Stimulated activated CD8-positive, alpha-beta memory T cell treated with anti-CD3 and anti-CD28 coated beads, Interleukin-7, amount 100 ng/mL, for 48 hours (primary cell): ENCODE measurements around the gene CTIF.

ENCODE experiments used
- DNase-seq, 2 donors: peaks; one replicate each; pipeline ENCODE4 v3.0.0-alpha.2; 2020; ENCODE audit warnings: low read depth in 1 of 2; ENCODE audit errors: extremely low read depth in 1 of 2

The CTIF gene

DNA sequence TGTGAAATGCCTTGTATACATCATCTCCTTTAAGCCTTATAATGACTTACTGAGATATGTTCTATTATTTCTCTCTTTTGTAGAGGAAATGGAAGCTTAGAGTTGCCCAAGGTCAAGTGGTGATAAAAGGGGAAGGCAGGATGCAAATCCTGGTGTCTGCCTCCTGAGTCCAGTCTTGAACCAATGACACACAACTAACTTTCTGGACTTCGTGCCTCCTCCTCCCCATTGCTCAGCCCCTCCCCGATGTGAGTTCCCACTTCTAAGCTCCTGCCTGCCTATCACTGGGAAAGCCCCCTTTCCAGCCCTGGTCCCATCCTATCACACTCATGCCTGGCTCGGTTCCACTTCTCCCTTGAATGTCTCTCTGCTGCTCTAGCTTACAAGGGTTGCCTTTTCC, 6.9 kb upstream of the CTIF start:
- no peak for DNase-seq

DNA sequence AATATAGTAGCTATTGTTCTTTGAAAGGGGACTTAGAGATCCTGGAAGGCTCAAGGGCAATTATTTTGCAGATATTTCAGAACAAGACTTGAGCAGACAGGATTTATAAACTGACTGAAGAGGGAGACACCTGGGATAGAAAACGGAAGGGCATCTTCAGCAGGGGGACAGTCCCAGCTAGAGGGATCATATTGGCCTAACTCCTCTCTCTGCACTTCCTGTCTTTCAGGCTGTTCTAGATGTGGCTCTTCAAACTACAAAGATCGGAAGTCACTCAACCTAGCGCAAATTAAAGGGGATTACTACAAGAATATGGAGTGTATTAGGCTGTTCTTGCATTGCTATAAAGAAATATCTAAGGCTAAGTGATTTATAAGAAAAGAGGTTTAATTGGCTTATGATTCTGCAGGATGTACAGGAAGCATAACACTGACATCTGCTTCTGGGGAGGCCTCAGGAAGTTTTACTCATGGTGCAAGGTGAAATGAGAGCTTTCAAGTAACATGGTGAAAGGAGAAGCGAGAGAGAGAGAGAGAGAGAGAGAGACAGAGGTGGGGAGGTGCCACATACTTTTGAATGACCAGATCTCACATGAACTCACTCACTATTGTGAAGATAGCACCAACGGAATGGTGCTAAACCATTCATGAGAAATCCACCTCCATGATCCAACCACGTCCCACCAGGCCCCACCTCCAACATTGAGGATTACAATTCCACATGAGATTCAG, 5.3 kb upstream of the CTIF start:
- DNase-seq = no peak

DNA sequence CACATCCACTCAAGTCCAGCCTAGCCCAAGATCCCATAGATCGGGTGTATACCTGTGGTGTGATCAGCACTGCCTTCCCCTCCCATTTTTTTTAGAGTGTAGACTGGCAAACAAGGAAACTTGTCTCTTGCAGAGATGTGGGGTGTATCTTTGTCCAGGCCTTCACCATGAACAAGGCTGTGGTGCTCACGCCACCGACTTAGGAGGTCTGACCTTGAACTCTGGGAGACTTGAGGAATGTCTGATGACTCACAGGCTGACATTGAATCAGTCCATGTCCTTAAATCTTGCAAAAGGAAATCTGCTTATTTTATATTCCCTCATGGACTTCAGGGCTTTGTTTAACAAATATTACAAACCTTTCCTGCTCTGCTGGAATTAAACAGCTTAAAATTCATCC, 4.5 kb upstream of the CTIF start:
- DNase-seq = no peak

DNA sequence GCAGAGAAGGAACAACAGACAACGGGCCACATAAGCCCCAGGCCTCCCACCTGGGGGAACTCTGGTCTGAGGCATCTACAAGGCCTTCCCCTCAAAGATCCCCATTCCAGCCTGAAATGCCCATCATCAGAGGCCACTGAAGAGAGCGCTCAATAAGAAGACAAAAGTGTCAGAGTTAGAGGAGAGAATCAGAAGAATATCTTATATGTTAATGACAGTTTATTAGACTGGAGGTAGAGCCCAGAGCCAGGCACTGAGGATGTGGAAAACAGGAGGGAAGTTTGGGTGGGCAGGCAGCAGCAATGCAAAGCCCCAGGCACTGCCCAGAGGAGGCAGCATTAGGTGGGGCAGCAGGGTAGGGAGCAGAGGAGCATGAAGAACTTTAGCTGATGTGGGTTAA, 2.9 kb upstream of the CTIF start:
- DNase-seq = no peak

DNA sequence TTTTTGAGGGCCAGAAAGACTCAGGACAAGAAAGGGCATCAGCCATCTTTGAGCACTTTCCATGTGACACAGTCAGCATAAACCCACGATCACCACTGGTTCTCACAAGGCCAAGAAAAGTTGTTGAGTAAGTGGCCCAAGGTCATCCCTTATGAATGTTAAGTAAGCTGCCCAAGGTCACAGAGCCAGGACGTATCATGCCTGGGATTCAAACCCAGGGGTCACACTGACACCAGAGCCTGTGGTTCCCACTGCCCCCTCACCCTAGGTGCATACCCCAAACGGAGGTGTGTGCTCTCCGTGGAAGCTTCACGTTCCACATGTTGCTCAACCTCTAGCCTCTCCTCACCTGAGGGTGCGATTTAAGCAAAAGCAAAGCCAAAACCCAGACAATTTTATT, 2.3 kb upstream of the CTIF start:
- no peak for DNase-seq

DNA sequence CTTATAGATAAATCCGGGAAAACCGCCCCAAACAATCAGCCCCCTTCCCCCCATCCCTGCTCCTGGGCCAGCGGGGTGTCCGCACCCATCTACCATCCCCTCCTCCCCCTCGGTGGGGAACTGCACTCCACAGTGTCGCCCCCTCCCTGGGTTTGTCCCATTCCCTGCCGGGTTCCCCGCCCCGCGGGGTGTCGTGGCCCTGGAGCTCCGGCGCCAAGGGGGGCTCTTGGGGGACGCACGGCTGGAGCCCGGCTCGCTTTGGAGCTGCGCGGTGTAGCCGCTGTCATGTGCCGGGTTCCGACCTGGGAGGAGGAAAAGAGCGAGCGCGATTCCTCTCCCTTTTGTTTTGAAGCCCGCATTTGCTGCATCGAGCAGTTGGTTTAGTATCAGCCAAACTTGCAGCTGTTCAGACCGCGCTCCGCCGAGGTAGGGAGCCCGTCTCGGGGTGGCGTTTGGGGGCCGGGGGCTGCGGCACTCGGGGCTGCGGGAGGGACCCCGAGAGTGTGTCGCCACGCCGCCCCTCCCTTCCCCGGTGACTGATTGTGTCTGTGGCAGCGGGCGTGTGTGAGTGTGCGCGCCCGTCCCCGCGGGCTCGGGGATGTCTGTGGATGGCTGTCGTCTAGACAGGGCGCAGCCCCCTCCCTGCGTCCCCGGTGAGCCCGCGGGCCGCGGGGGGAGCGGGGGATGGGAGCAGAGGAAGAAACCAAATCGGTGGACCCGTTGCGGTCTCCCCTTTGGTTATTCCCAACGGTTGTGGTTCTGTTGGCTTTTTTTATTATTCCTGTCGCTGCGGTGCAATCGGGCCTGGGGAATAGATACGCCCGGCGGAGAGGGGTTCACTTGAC, 797 bp downstream of the CTIF start:
- DNase-seq = no peak

DNA sequence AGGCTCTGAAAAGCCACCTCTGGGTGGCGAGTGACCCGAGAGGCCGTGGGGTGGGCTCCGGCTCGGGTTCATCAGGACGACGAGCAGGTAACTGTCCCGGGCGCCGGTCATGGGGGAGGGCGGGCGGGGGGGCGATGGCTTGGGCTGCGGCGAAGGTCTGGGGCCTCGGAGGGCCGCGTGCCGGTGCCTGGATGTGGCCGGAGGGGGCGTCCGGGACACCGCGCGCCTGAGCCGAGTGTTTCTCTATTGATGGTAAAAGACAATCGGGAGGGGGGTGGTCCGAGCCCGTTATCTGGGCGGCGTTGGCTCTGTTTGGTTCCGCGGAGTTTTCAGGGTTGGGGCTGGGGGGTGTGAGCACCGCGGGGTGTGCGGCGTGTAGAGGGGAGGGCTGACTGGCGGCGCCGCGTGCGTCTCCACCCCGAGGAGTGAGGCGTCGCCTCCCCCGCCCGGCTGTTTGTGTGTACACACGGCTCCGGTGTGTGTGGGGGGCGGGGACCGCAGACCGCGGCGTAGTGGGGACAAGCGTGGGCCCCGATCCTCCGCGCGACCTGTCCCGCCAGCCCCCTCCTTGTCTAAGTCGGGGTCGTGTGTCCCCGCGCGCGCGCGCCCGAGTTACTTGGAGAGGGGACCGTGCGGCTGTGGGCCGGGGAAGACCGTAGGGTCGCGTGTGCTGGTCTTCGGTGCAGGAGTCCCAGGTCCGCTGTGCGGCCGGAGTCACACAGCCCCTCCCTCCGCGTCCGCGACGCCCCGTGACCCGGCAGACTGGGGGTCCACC, 1.6 kb downstream of the CTIF start:
- no peak for DNase-seq

DNA sequence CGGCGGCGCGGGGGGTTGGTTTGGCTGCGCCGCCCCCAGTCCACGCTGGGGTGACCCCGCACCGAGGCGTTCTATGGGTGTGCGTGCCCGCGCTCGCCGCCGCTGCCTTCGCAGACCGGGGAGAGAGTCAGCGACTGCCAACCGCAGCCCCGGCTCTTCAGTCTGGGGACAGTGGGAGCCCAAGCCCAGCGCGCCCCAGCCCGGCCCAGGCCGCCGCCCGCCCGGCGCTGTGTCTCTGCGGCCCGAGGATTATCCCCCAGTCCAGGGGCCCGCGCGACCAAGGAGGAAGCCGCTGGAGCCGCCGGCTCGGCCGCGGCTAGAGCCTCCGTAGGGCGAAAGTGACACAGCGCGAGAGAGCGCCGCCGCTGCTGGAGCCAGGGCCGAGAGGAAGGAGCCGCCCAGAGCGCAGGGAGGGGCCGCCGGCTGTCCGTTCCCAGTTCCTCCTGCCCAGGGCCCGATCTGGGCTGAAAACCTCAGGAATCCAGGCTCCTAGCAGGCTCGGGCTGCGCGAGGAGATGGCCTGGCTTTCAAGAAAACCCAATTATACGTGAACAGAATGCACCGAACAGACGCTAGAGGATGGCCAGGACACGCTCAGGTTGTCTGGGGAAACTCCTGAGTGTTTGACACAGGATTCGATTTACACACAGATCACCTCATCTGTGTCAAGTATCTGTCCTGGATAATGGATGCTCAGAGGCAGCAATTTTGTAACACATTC, 2.4 kb downstream of the CTIF start:
- no peak for DNase-seq

DNA sequence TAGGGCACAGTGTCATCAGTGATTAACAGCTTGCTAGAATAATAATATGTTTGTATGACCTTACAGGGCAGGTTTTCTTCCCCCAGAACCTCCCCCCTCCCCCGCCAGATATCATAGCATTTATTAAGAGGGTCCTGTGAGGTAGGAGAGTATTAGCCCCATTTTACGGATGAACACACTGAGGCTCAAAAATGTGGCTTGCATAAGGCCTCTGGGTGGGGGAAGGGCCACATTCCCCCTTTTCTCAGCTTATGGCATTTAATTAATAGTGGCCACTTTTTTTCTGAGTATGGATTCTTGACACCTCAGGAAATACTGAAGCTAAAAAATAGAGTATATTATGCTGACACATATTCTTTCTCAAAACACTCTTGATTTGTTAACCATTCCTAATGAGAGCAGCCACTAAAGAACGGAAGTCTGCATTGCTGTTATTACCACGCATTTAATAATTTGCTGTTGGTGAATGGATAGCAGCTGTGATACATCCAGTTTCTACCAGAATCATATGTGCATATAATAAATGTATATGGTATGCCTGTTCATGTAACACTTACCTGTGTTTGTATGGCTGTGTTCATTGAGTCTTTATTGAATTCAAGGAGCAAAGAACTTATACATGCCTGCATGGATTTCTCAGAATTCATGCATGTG, 3.0 kb downstream of the CTIF start:
- DNase-seq = no peak

DNA sequence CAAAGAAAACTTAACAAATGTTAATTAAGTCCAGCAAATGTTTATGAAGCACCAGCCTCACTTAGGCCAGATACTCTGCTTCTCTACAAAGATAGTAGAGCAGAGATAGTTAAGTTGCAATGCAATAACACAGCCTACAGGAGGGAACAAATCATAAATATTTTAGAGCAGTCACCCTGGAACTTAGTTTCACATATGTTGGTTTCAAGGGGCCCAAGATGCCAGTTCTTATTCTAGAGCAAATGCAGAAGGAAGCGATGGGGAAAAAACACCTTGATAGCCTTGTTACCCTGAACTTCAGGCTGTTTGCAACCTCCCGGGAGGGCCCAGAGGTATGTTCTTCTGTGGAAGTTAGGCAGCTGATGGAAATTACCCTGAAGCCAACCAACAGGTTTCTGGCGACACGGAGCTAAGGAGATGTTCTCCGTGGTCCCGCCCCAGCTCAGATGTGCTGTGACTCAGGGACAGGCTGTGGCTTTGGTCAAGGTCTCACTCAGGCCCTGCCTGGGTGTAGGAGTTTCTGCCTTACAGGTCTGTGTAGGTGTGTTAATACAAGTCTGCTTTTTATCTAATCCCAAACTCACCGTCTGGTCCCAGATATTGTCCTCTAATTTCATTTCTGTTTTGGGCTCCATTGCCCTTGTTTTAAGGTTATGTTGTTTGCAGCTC, 3.8 kb downstream of the CTIF start:
- no peak for DNase-seq

DNA sequence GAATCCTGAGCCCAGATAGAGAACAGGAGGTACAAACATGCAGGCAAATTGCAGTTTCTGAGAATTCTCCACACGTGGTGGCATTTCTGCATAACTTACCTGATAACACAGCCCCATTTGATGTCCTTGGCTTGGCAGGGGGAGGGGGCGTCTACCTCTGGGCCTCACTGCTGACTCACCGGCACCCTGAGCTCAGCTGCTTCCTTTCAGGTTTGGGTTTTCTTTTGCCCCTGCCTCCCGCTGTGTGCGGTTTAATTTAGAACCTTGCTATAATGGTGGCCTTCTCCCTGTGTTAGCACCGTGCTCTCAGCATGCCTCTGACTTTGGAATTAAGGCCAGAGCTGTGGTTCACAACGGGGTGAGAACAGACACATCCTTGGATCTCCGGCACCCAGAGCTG, 4.4 kb downstream of the CTIF start:
- DNase-seq = peak in 1 of 2 donors; percentile 16

DNA sequence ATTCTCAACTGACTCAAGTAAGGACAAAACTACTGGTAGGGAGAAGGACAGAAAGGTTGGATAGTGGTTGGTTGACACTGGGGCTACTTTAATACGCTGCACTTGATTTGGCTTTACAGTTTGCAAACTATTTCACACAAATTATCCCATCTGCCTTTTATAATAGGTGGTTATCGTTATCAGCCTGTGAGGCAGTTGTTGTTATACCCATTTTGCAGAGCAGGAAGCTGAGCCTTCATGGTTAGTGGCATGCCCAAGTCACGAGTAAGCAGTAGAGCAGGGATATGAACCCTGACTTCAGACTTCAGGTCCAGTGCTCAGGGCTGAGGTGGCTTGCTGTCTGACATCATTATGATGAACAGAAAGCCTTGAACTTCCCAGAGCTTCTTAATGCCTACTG, 5.3 kb downstream of the CTIF start:
- DNase-seq = no peak

DNA sequence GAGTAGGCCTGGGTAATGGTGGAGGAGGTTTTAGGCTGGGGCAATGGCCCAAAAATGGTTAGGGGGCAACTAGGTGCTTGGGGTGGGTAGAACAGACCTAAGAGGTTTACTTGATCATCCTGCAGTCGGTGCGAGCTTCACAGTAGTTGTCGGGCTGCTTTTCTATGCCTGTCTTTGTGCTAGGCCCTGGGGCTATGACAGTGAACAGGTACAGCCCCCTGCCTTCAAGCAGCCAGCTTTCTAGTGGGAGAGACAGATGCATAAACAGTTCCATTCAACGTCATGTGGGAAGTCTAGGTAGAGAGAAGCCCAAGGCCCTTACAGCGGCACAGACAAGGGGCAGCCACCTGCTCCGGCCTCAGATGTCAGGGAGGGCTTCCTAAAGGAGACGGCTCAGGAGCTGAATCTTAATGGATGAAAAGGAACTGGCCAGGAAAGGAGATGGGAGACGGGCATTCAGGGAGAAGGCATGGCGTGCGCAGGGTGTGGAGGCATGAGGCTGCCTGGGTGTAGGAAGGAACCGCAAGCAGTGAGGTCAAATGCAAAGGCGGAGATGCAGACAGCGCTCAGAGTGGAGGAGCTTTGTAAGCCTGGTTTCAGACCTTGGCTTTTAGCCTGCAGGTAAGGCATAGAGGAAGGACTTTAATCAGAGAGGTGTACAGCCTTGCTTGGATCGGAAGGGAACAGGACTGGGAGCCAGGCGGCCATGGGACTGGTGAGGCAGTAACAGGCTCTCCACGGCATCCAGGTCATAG, 6.0 kb downstream of the CTIF start:
- no peak for DNase-seq

DNA sequence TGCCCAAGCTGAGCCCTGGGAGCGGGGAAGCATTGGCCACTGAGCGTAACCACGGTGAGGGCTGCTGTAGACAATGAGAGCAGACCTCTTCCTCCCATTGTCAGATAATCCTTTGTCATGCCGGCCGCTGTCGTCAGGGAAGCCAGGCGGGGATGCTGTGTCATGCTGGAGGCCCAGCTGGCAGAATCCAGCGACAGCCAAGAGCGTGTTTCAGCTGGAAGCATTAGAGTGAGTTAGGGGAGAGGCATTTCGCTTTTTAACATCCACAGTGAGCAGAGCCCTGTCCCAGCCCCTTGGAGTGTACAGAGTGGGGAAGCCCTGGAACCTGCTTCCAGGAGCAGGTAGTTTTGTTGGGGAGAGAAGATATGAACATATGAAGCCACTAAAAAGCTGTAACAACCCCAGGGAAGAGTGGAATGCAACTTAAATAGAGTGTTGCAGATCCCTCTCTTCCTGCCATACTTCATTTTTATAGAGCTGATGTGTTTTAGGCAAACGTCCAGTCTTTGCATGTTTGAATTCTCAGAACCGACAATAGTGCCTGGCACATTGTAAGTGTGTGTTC, 7.0 kb downstream of the CTIF start:
- DNase-seq = no peak

DNA sequence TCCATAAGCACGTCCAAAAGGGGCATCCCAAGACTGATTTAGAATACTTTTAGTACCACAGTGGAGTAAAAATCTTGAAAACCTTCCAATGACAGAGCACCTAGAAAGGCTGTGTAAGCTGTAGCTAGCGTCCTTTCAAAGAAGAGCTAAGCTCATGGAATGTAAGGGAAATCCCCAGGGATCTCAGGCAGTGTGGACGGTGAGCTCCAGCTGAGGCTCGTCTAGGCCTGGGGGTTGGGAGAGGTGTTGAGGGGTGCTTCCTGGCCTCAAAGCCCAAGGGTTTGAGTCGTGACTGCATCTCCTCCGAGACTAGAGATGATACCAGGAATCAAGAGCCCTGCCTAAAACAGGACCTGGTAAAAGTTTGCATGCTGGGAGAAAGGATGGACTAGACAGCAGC, 7.6 kb downstream of the CTIF start:
- no peak for DNase-seq

DNA sequence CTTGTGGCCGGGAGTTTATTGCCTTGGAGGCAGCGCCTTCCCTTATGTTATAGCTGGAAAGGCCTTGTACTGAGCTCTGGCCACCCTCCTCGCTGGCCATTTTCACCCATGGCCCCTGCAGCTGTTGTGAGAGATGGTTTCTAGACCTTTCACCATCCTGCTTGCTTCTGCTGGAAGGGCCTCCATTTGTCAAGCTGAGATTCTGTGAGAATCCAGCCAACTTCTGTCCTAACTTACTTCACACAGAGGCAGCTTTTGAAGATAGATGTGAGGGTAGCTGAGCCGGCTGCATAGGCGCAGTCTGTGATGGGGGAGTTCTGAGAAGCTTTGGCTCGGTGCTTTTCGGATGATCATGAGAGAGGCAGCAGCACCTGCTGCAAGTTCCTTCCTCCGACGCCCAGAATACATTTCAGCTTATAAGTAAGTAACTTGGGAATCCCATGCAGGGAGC, 8.7 kb downstream of the CTIF start:
- no peak for DNase-seq

DNA sequence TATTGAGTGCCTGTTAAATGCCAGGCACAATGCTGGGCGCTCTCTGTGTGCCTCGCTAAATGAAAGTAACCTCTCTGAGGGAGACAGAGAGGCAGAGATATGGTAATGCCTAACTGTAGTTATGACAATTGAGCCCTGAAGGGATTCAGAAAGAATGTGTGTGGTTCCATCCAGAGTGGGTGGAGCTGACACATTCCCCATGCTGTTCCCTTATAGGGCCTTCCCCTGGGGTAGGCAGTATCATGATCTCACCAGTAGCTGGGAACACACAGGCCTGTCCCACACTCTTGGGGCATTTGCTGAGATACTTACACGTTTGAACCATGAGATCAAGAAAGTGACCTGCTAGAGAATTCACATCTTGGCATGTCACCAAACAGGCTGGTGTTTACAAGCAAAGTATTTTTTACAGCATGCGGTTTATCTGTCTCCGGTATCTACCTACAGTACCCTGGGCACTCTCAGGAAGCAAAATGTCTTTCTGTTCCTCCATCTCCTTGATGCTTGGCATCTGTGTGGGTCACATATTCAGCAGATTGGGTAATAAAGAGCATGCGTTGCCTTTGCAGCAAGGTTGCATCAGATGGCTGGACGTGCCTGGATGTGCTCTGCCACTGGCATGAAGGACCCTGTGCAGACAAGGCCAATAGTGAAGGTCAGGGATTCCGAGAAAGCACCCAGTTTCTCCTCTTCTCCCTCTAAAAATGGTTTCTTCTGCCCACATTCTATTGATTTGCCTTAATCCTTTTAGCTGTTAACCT, 9.4 kb downstream of the CTIF start:
- no peak for DNase-seq

DNA sequence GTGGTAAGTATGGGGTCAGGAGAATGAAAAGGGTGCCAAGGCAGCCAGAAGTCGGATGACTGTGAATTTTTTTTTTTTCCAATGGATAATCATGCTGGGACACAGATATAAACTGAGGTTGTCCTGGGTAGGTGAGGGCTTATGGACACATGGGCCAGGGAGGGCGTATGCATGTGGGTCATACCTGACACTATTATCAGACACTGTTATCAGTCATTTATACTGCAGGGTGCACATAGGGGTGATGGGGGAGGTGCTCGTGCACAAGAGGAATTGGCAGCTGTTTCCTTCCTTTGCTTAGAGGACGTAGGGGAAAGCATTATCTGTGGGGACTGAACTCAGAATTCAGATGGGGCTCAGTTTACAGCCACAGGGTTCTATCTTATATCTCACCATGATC, 10.1 kb downstream of the CTIF start:
- no peak for DNase-seq
